Body of pancreas (tissue), 4 donors: Measurements from ENCODE around the gene WNT3.

Source experiments
- CTCF ChIP-seq, 7 experiments: fragments of 450-650 bp in 4 of 7; fragments of 200-600 bp in 3 of 7; sonication (generic) in 3 of 7; IDR thresholded peaks; one replicate each; pipeline ENCODE4 v1.5.1; 2016 to 2019; ENCODE audit warnings: antibody characterized with exemption in 7 of 7
- POLR2A ChIP-seq, 3 donors: fragments of 450-650 bp; IDR thresholded peaks; one replicate each; pipeline ENCODE4 v1.6.1; 2016; ENCODE audit warnings: antibody characterized with exemption in 3 of 3, mild to moderate bottlenecking in 2 of 3

GRCh38 chr17:46788796-46789195 is 29.7 kb downstream of the WNT3 start:
- TF ChIP-seq CTCF (IDR thresholded peaks at IDR 0.05) (no peak), POLR2A (IDR thresholded peaks at IDR 0.05) (no peak)
